WTC11 (cell line): Measurements from ENCODE around the gene CD163L1. TPM values are rescaled to one million over a fixed set of nuclear protein-coding genes. Genes with fewer than 3 reads are reported as not detected.

Experiments
- ATAC-seq: fragments of 200-7000 bp; cut with Tn5 transposase; 2 replicates; pipeline ENCODE4 v1.10.0; 2021; ENCODE audit warnings: mild to moderate bottlenecking, moderate library complexity
- CTCF ChIA-PET: fragments of 300-600 bp; sonication (Branson Sonifier 250); formaldehyde crosslinking; loops from one replicate; lab custom pipeline; 2021; ENCODE audit warnings: antibody characterized with exemption; lab: Charles Lee
- POLR2A ChIA-PET: fragments of 350-600 bp; sonication (Branson Sonifier 250); formaldehyde crosslinking; loops from one replicate; lab custom pipeline; 2021; ENCODE audit warnings: antibody characterized with exemption; lab: Charles Lee
- DNase-seq: peaks from one replicate; pipeline ENCODE4 v3.0.0; 2021; ENCODE audit warnings: low spot score
- H3K27ac Mint-ChIP-seq: 2 replicates; pipeline ENCODE4 v1.8.0; 2021; ENCODE audit warnings: mixed read lengths
- H3K27me3 Mint-ChIP-seq: 2 replicates; pipeline ENCODE4 v1.8.0; 2021; ENCODE audit warnings: low read depth, mild to moderate bottlenecking, moderate library complexity, mixed read lengths
- H3K36me3 Mint-ChIP-seq: 2 replicates; pipeline ENCODE4 v1.8.0; 2021; ENCODE audit warnings: mixed read lengths
- H3K4me1 Mint-ChIP-seq: 2 replicates; pipeline ENCODE4 v1.8.0; 2022; ENCODE audit warnings: mixed read lengths
- H3K4me3 Mint-ChIP-seq: 2 replicates; pipeline ENCODE4 v1.8.0; 2021; ENCODE audit warnings: mild to moderate bottlenecking, moderate library complexity, mixed read lengths
- H3K9me3 Mint-ChIP-seq: 2 replicates; pipeline ENCODE4 v1.8.0; 2021; ENCODE audit warnings: mixed read lengths
- ELF4 ChIP-seq: sonication (generic); formaldehyde crosslinking; IDR thresholded peaks from 2 replicates; pipeline ENCODE4 v1.8.1; 2022; ENCODE audit warnings: low read depth, mild to moderate bottlenecking, moderate library complexity, missing genetic modification reagents
- FOXJ3 ChIP-seq: sonication (generic); formaldehyde crosslinking; IDR thresholded peaks from 2 replicates; pipeline ENCODE4 v1.9.0; 2021; ENCODE audit warnings: missing genetic modification reagents, mild to moderate bottlenecking, borderline replicate concordance
- IRF2 ChIP-seq: sonication (generic); formaldehyde crosslinking; IDR thresholded peaks from 2 replicates; pipeline ENCODE4 v1.8.0; 2022; ENCODE audit warnings: low read depth, missing genetic modification reagents, borderline replicate concordance
- JAZF1 ChIP-seq: fragments of 250-450 bp; sonication (Bioruptor Pico); IDR thresholded peaks from 2 replicates; pipeline ENCODE4 v1.9.0; 2021; ENCODE audit warnings: moderate library complexity, mild to moderate bottlenecking, inconsistent platforms
- JUN ChIP-seq: sonication (generic); formaldehyde crosslinking; IDR thresholded peaks from 2 replicates; pipeline ENCODE4 v1.8.0; 2023; ENCODE audit warnings: mild to moderate bottlenecking, missing genetic modification reagents
- MLX ChIP-seq: sonication (generic); formaldehyde crosslinking; IDR thresholded peaks from 2 replicates; pipeline ENCODE4 v1.8.1; 2023; ENCODE audit warnings: mild to moderate bottlenecking, missing genetic modification reagents, moderate library complexity
- MXD4 ChIP-seq: fragments of 250-450 bp; sonication (Bioruptor Pico); IDR thresholded peaks from 2 replicates; pipeline ENCODE4 v1.8.0; 2021; ENCODE audit warnings: mild to moderate bottlenecking, moderate library complexity, borderline replicate concordance
- NR1H2 ChIP-seq: sonication (generic); formaldehyde crosslinking; IDR thresholded peaks from 2 replicates; pipeline ENCODE4 v1.9.0; 2021; ENCODE audit warnings: mild to moderate bottlenecking, moderate library complexity, missing genetic modification reagents
- OVOL2 ChIP-seq: fragments of 250-450 bp; sonication (Bioruptor Pico); IDR thresholded peaks from 2 replicates; pipeline ENCODE4 v1.9.0; 2021; ENCODE audit warnings: mild to moderate bottlenecking, borderline replicate concordance
- SOX15 ChIP-seq: fragments of 250-450 bp; sonication (Bioruptor Pico); IDR thresholded peaks from 2 replicates; pipeline ENCODE4 v1.9.0; 2021; ENCODE audit warnings: mild to moderate bottlenecking
- SP1 ChIP-seq: sonication (generic); formaldehyde crosslinking; conservative IDR thresholded peaks from 2 replicates; pipeline ENCODE4 v1.8.1; 2022; ENCODE audit warnings: missing genetic modification reagents
- TEAD4 ChIP-seq: sonication (generic); formaldehyde crosslinking; IDR thresholded peaks from 2 replicates; pipeline ENCODE4 v1.8.0; 2022; ENCODE audit warnings: mild to moderate bottlenecking, missing genetic modification reagents
- ZBTB21 ChIP-seq: sonication (generic); formaldehyde crosslinking; IDR thresholded peaks from 2 replicates; pipeline ENCODE4 v1.8.1; 2023; ENCODE audit warnings: mild to moderate bottlenecking, missing genetic modification reagents, borderline replicate concordance
- ZBTB43 ChIP-seq: sonication (generic); formaldehyde crosslinking; IDR thresholded peaks from 2 replicates; pipeline ENCODE4 v1.8.1; 2023; ENCODE audit warnings: mild to moderate bottlenecking, missing genetic modification reagents
- ZNF138 ChIP-seq: sonication (generic); formaldehyde crosslinking; conservative IDR thresholded peaks from 2 replicates; pipeline ENCODE4 v1.8.1; 2022; ENCODE audit warnings: mild to moderate bottlenecking, moderate library complexity, missing genetic modification reagents
- ZNF396 ChIP-seq: fragments of 250-450 bp; sonication (Bioruptor Pico); IDR thresholded peaks from 2 replicates; pipeline ENCODE4 v1.8.0; 2021; ENCODE audit warnings: mild to moderate bottlenecking, moderate library complexity, borderline replicate concordance
- ZNF416 ChIP-seq: fragments of 250-450 bp; sonication (Bioruptor Pico); IDR thresholded peaks from 2 replicates; pipeline ENCODE4 v1.9.0; 2021; ENCODE audit warnings: mild to moderate bottlenecking, inconsistent platforms
- total RNA-seq: library from RNA; stranded (reverse); gene quantifications from 3 replicates; pipeline ENCODE4 v1.2.3, GENCODE V29; 2021
- TF ChIP-seq, protein P1 (sequence below): sonication (generic); formaldehyde crosslinking; conservative IDR thresholded peaks from 2 replicates; pipeline ENCODE4 v1.8.1; 2023; ENCODE audit warnings: mild to moderate bottlenecking, low read depth, missing genetic modification reagents, moderate library complexity
- TF ChIP-seq, protein P2 (sequence below): sonication (generic); formaldehyde crosslinking; IDR thresholded peaks from 2 replicates; pipeline ENCODE4 v1.8.1; 2023; ENCODE audit warnings: mild to moderate bottlenecking, missing genetic modification reagents, moderate library complexity
- TF ChIP-seq, protein P3 (sequence below): sonication (generic); formaldehyde crosslinking; IDR thresholded peaks from 2 replicates; pipeline ENCODE4 v1.8.0; 2022; ENCODE audit warnings: mild to moderate bottlenecking, missing genetic modification reagents
- TF ChIP-seq, protein P4 (sequence below): fragments of 250-450 bp; sonication (Bioruptor Pico); IDR thresholded peaks from 2 replicates; pipeline ENCODE4 v1.8.0; 2021; ENCODE audit warnings: mild to moderate bottlenecking
- TF ChIP-seq, protein P5 (sequence below): fragments of 250-450 bp; sonication (Bioruptor Pico); IDR thresholded peaks from 2 replicates; pipeline ENCODE4 v1.9.0; 2021; ENCODE audit warnings: moderate library complexity, mild to moderate bottlenecking, inconsistent platforms, borderline replicate concordance
- TF ChIP-seq, protein P6 (sequence below): fragments of 250-450 bp; sonication (Bioruptor Pico); IDR thresholded peaks from 2 replicates; pipeline ENCODE4 v1.9.0; 2021; ENCODE audit warnings: mild to moderate bottlenecking

The CD163L1 gene
- total RNA-seq, 1 experiment from 2014 or later = 0.26 TPM

DNA sequence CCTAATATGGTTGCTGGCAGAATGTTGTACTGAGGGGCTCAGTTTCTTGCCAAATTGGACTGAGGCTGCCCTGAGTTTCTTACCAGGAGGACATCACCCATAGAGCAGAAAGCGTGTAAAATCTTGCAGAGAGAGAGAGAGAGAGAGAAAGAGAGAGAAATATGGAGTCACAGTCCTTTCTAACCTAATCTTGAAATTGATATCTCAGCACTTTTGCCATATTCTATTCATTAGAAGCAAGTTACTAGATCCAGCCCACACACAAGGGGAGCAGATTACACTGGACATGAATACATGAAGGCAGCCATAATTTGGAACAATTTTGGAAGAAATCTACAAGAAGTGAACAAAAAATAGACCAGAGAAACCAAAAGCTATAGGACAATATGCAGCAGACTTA is 4.1 kb upstream of the CD163L1 start:
- Mint-ChIP-seq H3K9me3 (peaks cover 5% of the 10 kb centered on the region), H3K4me3 (no peak overlapping the region), H3K27ac (no peak overlapping the region)
- POLR2A ChIA-PET = no interaction called here
- no peak for DNase-seq
- ATAC-seq = no peak
- no peak for TF ChIP-seq ZNF138 (CRISPR knock-in tag)
- no peak for TF ChIP-seq SOX15 (CRISPR knock-in tag)
- TF ChIP-seq, protein P1, sequence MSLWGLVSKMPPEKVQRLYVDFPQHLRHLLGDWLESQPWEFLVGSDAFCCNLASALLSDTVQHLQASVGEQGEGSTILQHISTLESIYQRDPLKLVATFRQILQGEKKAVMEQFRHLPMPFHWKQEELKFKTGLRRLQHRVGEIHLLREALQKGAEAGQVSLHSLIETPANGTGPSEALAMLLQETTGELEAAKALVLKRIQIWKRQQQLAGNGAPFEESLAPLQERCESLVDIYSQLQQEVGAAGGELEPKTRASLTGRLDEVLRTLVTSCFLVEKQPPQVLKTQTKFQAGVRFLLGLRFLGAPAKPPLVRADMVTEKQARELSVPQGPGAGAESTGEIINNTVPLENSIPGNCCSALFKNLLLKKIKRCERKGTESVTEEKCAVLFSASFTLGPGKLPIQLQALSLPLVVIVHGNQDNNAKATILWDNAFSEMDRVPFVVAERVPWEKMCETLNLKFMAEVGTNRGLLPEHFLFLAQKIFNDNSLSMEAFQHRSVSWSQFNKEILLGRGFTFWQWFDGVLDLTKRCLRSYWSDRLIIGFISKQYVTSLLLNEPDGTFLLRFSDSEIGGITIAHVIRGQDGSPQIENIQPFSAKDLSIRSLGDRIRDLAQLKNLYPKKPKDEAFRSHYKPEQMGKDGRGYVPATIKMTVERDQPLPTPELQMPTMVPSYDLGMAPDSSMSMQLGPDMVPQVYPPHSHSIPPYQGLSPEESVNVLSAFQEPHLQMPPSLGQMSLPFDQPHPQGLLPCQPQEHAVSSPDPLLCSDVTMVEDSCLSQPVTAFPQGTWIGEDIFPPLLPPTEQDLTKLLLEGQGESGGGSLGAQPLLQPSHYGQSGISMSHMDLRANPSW (CRISPR knock-in tag) = no peak
- TF ChIP-seq JUN = no peak
- no peak for TF ChIP-seq OVOL2 (CRISPR knock-in tag)
- TF ChIP-seq ELF4 (CRISPR knock-in tag) = no peak
- TF ChIP-seq, protein P2, sequence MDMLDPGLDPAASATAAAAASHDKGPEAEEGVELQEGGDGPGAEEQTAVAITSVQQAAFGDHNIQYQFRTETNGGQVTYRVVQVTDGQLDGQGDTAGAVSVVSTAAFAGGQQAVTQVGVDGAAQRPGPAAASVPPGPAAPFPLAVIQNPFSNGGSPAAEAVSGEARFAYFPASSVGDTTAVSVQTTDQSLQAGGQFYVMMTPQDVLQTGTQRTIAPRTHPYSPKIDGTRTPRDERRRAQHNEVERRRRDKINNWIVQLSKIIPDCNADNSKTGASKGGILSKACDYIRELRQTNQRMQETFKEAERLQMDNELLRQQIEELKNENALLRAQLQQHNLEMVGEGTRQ (CRISPR knock-in tag) = no peak
- TF ChIP-seq IRF2 (CRISPR knock-in tag) = no peak
- TF ChIP-seq ZBTB21 (CRISPR knock-in tag) = no peak
- TF ChIP-seq, all 79 proteins: peak for 0
- CTCF ChIA-PET = no interaction called here
- Mint-ChIP-seq H3K4me1 (peaks cover 2% of the 10 kb centered on the region; the same call in 1 of the 2 replicates), H3K27me3 (no peaks in the 10 kb centered on the region; the same call in 1 of the 2 replicates), H3K36me3 (no peaks in the 10 kb centered on the region)

GRCh38 chr12:7444537-7444936 is 584 bp upstream of the CD163L1 start:
- TF ChIP-seq ZBTB43 (CRISPR knock-in tag) (no peak), MXD4 (CRISPR knock-in tag) (no peak)
- TF ChIP-seq, protein P3, sequence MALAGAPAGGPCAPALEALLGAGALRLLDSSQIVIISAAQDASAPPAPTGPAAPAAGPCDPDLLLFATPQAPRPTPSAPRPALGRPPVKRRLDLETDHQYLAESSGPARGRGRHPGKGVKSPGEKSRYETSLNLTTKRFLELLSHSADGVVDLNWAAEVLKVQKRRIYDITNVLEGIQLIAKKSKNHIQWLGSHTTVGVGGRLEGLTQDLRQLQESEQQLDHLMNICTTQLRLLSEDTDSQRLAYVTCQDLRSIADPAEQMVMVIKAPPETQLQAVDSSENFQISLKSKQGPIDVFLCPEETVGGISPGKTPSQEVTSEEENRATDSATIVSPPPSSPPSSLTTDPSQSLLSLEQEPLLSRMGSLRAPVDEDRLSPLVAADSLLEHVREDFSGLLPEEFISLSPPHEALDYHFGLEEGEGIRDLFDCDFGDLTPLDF (CRISPR knock-in tag) = no peak
- ChIA-PET POLR2A (no interaction called here), CTCF (no interaction called here)
- peaks cover 8% of the 10 kb centered on the region for H3K9me3 Mint-ChIP-seq
- H3K36me3 Mint-ChIP-seq = peaks cover 3% of the 10 kb centered on the region
- H3K4me3 Mint-ChIP-seq = no peak overlapping the region
- ATAC-seq = no peak
- no peak overlapping the region for H3K27ac Mint-ChIP-seq
- peaks cover 14% of the 10 kb centered on the region for H3K27me3 Mint-ChIP-seq
- H3K4me1 Mint-ChIP-seq = peaks cover 5% of the 10 kb centered on the region
- DNase-seq = no peak

- H3K9me3 Mint-ChIP-seq = peaks cover 26% of the 10 kb centered on the region
- H3K27ac Mint-ChIP-seq = no peak overlapping the region
- peaks cover 27% of the 10 kb centered on the region for H3K27me3 Mint-ChIP-seq
Observed at GRCh38 chr12:7441216-7441615, 2.7 kb downstream of the CD163L1 start.

More at GRCh38 chr12:7441216-7441615, 2.7 kb downstream of the CD163L1 start:
- DNase-seq = no peak
- no peak for ATAC-seq
- TF ChIP-seq ZNF396 (CRISPR knock-in tag) = no peak
- no peak for TF ChIP-seq TEAD4 (CRISPR knock-in tag)
- TF ChIP-seq SP1 = no peak
- no peak for TF ChIP-seq NR1H2 (CRISPR knock-in tag)
- no peak for TF ChIP-seq FOXJ3 (CRISPR knock-in tag)
- no peak for TF ChIP-seq JAZF1 (CRISPR knock-in tag)
- TF ChIP-seq MLX (CRISPR knock-in tag) = no peak
- TF ChIP-seq, protein P4, sequence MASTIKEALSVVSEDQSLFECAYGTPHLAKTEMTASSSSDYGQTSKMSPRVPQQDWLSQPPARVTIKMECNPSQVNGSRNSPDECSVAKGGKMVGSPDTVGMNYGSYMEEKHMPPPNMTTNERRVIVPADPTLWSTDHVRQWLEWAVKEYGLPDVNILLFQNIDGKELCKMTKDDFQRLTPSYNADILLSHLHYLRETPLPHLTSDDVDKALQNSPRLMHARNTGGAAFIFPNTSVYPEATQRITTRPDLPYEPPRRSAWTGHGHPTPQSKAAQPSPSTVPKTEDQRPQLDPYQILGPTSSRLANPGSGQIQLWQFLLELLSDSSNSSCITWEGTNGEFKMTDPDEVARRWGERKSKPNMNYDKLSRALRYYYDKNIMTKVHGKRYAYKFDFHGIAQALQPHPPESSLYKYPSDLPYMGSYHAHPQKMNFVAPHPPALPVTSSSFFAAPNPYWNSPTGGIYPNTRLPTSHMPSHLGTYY = no peak
- no peak for TF ChIP-seq MXD4 (CRISPR knock-in tag)
- TF ChIP-seq, protein P5, sequence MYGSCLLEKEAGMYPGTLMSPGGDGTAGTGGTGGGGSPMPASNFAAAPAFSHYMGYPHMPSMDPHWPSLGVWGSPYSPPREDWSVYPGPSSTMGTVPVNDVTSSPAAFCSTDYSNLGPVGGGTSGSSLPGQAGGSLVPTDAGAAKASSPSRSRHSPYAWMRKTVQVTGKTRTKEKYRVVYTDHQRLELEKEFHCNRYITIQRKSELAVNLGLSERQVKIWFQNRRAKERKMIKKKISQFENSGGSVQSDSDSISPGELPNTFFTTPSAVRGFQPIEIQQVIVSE = no peak
- TF ChIP-seq ZNF416 (CRISPR knock-in tag) = no peak
- TF ChIP-seq, protein P6, sequence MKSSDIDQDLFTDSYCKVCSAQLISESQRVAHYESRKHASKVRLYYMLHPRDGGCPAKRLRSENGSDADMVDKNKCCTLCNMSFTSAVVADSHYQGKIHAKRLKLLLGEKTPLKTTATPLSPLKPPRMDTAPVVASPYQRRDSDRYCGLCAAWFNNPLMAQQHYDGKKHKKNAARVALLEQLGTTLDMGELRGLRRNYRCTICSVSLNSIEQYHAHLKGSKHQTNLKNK (CRISPR knock-in tag) = no peak
- TF ChIP-seq, all 79 proteins: peak for 0
- H3K4me1 Mint-ChIP-seq = peaks cover 10% of the 10 kb centered on the region
- peaks cover 15% of the 10 kb centered on the region for H3K36me3 Mint-ChIP-seq
- ChIA-PET CTCF (no interaction called here), POLR2A (no interaction called here)
- H3K4me3 Mint-ChIP-seq = peak overlapping the region; percentile 8; the same call in 1 of the 2 replicates
